ENCODE measurements around the gene NPHP1. TPM values are rescaled to one million over a fixed set of nuclear protein-coding genes. Genes with fewer than 3 reads are reported as not detected.

Gene NPHP1
- total and polyA plus RNA-seq, 2 of the 8 experiments (the other 6 are each of a cell fraction or from before 2014, with no cell fraction given) = 1.4 to 2.8 TPM

GRCh38 chr2:110116033-110116710 is 88.6 kb downstream of the NPHP1 start (continued):
- TF ChIP-seq POLR2A (IDR thresholded peaks at IDR 0.05; ENCODE audit: control extremely low read depth in 1 of 2, low read depth in 2 of 2, low read length in 2 of 2) (no peak), CBX8 (IDR thresholded peaks at IDR 0.05; ENCODE audit: borderline replicate concordance, low read depth, low read length) (no peak)
